Measurements from ENCODE around the gene KRTAP4-12.
"Not testable (repeated sequence)": the region's sequence is repeated elsewhere in the genome, so short reads cannot be mapped to it uniquely, and the experiment has no call there.

Gene KRTAP4-12

GRCh38 chr17:41123991-41124371, at the start of gene KRTAP4-12:
Gene KRTAP4-12 (minus strand): TSS chr17:41124182. CDS start chr17:41124122, 60 bp downstream.
- not testable (repeated sequence) for DNase-seq

DNA sequence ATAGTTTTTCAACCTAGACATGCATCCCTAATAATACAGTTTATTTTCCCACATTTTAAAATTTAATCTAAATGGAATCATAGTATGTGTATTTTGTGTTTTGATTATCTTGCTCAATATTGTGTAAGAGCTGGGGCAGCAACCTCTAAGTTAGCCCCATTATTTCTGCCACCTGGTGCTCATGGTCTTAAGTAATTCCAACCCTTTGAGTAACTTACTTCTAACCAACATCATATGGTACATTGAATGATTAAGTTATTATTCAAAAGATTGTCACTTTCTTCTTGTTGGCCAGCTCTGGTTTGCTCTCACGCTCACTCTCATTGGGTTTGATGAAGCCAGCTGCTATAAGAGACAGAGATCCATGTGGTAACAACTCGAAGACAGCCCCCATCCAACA, 47.9 kb upstream of the KRTAP4-12 start:
- no peak for DNase-seq

- DNase-seq = no peak
Observed at GRCh38 chr17:41168121-41168520, 44.1 kb upstream of the KRTAP4-12 start, which contains the start of gene KRTAP4-3. Gene KRTAP4-3 (minus strand): TSS chr17:41168221. CDS start chr17:41168172, 49 bp downstream.

DNA sequence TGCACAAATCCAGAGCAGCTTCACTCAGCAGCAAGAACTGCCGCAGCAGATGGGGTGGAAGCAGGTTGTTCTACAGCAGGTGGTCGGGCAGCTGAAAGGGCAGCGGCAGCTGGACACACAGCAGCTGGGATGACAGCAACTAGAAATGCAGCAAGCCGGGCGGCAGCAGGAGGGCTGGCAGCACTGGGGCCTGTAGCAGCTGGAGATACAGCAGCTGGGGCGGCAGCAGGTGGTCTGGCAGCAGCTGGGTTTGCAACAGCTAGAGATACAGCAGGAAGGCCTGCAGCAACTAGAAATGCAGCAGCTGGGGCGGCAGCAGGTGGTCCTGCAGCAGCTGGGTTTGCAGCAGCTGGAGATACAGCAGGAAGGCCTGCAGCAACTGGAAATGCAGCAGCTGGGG, 43.6 kb upstream of the KRTAP4-12 start:
- DNase-seq = no peak

- DNase-seq = no peak
Observed at GRCh38 chr17:41163828-41164227, 39.8 kb upstream of the KRTAP4-12 start.

- no peak for DNase-seq
Observed at GRCh38 chr17:41160648-41161047, 36.7 kb upstream of the KRTAP4-12 start, which contains the start of gene KRTAP4-4. Gene KRTAP4-4 (minus strand): TSS chr17:41160748. CDS start chr17:41160691, 57 bp downstream.

GRCh38 chr17:41160190-41160589, 36.2 kb upstream of the KRTAP4-12 start:
- DNase-seq = not testable (repeated sequence)

DNA sequence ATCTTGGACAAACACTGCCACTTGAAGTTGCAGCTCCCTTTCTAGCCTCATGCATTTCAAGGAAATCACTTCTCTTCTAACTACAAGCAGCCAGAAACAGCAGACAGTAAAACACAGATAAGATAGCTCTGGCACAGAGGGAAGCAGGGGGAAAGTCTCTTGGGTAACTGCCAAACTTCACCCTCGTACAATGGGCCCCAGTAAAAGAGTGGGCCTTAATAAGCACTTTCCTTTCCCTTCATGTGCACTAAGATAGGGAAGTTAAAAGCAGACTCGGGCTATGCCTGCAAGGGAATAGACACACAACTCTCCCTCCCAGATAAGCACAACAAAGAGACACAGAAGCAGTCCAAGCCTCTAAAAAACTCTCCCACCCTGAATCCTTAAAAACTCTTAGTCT, 29.9 kb upstream of the KRTAP4-12 start:
- no peak for DNase-seq

GRCh38 chr17:41151525-41151924, 27.5 kb upstream of the KRTAP4-12 start:
- no peak for DNase-seq

DNA sequence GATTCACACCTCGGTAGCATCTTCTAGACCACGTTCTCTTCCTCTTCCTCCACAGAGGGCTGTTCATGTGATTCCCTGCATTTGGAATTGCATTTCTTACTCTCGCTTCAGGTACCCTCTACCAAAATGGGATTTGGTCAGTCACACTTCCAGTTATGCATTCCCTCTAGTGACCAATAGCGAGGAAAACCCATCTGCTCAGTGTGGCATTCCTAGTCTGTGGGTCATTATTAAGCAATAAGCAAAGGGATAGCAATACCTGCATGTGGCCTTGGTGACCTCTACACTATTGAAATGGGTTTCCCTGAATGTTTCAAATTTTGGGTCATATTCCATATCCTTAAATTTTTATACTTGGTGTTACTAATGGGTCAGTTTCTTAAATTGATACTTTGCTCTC, 26.0 kb upstream of the KRTAP4-12 start:
- no peak for DNase-seq

- no peak for DNase-seq
Observed at GRCh38 chr17:41149652-41149985, 25.6 kb upstream of the KRTAP4-12 start, which contains the start of gene KRTAP4-5. Gene KRTAP4-5 (minus strand): TSS chr17:41149825. CDS start chr17:41149767, 58 bp downstream.

- not testable (repeated sequence) for DNase-seq
Observed at GRCh38 chr17:41148971-41149651, 25.1 kb upstream of the KRTAP4-12 start.

DNA sequence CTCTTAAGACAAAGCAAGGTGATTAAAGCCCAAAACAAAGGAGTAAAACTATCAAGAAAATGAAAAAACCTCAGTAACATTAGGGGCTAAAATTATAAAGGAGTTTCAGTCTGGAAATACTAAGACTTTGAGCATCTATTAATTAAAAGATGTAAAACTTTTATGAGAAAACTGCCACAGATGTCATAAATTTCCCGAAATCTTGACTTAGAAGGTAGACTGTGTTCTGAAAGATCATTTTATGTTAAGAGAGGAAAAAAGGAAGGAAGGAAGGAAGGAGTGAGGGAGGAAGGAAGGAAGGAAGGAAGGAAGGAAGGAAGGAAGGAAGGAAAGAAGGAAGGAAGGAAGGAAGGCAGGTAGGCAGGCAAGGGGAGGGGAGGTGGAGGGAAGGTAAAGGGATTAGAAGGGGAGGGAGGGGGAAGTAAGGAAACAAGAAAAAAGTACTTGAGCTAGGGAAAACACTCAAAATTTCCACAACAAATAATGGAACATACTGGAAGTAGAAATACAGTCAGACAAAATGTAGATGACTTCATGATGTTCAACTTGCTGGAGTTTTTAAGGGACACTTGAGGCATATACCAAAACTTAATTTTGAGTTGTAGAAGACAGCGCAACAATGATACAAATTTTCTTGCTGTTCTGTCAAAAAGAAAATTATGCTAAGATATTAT, 23.7 kb upstream of the KRTAP4-12 start:
- DNase-seq = no peak

- no peak for DNase-seq
Observed at GRCh38 chr17:41145261-41145660, 21.3 kb upstream of the KRTAP4-12 start.

GRCh38 chr17:41144846-41145245, 20.9 kb upstream of the KRTAP4-12 start:
- no peak for DNase-seq

GRCh38 chr17:41141361-41141760, 17.4 kb upstream of the KRTAP4-12 start:
- no peak for DNase-seq

DNA sequence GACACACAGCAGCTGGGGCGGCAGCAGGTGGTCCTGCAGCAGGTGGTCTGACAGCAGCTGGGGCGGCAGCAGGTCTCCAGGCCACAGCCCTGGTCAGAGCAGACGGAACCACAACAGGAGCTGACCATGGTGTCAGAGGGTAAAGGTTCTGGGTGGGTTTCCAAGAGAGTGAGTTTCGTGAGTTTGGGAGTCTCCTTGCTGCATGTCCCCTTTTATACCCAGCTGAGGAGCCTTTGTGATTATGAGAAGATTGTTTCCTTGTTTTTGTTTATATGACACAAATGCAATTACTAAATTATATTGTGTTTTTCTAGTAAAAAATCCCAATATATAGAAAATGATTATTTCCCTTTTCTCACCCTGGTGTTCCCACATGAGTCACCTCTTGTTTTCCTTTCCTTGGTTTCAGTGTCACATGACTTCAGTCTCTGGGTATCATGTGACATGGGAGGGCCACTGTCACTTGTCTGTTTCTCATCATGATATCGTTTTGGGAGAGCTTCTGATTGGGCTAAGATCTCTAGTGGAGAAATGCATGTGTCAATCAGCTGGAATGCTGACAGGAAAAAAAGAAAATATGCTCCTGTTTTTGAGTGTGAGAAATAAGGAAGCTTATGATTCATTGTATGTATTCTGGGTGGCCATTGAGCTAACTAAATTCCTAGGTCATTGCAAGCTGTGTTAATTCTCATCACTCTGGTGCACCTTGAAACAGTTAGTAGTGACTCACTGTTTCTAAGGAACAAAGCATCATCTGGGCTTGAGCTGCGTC, 16.6 kb upstream of the KRTAP4-12 start, which contains the start of gene KRTAP4-6:
Gene KRTAP4-6 (minus strand): TSS at position 185 of the 772 bp plus-strand sequence. CDS start 57 bp downstream, at position 128.
- no peak for DNase-seq

DNA sequence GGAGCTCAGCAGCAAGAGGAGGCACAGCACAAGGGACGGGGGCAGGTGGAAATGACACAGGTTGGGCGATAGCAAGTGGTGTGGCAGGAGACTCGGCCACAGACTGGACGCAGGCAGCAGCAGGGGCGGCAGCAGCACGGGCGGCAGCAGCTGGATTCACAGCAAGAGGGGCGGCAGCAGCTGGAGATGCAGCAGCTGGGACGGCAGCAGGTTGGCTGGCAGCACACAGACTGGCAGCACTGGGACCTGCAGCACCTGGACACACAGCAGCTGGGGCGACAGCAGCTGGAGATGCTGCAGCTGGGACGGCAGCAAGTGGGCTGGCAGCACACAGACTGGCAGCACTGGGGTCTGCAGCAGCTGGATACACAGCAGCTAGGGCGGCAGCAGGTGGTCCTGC, 15.9 kb upstream of the KRTAP4-12 start:
- DNase-seq = not testable (repeated sequence)

- DNase-seq = no peak
Observed at GRCh38 chr17:41133880-41134735, 10.1 kb upstream of the KRTAP4-12 start.

- DNase-seq = no peak
Observed at GRCh38 chr17:41131979-41132378, 8.0 kb upstream of the KRTAP4-12 start.

DNA sequence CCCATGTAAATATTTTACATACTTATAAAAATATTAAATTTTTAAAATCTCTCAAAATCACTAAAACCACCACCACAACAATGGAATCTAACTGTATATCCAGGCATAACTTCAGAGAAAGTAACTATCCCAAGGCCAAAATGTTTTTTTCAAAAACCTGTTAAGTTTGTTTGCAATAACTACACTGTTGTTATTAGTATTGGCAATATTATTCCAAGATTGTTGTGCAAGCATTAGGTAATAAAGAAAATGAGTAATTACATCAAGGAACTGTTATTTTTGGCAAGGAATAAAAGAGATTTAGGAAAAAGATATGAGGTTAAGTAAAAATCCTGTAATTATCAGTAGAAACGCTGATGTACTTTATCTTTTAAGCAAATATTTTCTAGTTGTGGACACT, 3.4 kb upstream of the KRTAP4-12 start:
- no peak for DNase-seq

- no peak for DNase-seq
Observed at GRCh38 chr17:41126412-41126811, 2.4 kb upstream of the KRTAP4-12 start.
